HG02852 (cell line): ENCODE data around the gene COCH.
A peak's percentile ranks its signal among the peaks of the same experiment; 100 is the strongest.

Experiments
- ATAC-seq: cut with Tn5 transposase; IDR thresholded peaks from one replicate; pipeline ENCODE4 v1.9.1; 2021; ENCODE audit warnings: mild to moderate bottlenecking, moderate library complexity; ENCODE audit not compliant: unreplicated experiment

COCH gene

GRCh38 chr14:30874120-30874998 lies at the start of gene COCH:
Gene COCH (plus strand): TSS chr14:30874559. CDS start chr14:30874939, 380 bp downstream.
- ATAC-seq = peak; percentile 70

- no peak for ATAC-seq
These were observed 48.3 kb upstream of the COCH start for GRCh38 chr14:30826070-30826469.

- ATAC-seq = no peak
These were observed 44.5 kb upstream of the COCH start for GRCh38 chr14:30829853-30830252.

GRCh38 chr14:30834353-30834752 lies 40.0 kb upstream of the COCH start:
- ATAC-seq = no peak

- ATAC-seq = no peak
These were observed 36.0 kb upstream of the COCH start for GRCh38 chr14:30838351-30838750.

- no peak for ATAC-seq
These were observed 34.1 kb upstream of the COCH start for GRCh38 chr14:30840086-30840779.

- no peak for ATAC-seq
These were observed 31.9 kb upstream of the COCH start for GRCh38 chr14:30842431-30842830.

- no peak for ATAC-seq
These were observed 25.7 kb upstream of the COCH start for GRCh38 chr14:30848449-30849240.

GRCh38 chr14:30849354-30849753 lies 25.0 kb upstream of the COCH start:
- ATAC-seq = peak; percentile 96

GRCh38 chr14:30849983-30850382 lies 24.4 kb upstream of the COCH start:
- ATAC-seq = no peak

- no peak for ATAC-seq
These were observed 20.4 kb upstream of the COCH start for GRCh38 chr14:30853946-30854345.

- peak; percentile 54 for ATAC-seq
These were observed 19.9 kb upstream of the COCH start for GRCh38 chr14:30854492-30854891.

- peak; percentile 79 for ATAC-seq
These were observed 18.9 kb upstream of the COCH start for GRCh38 chr14:30855345-30856037.

GRCh38 chr14:30861200-30861599 lies 13.2 kb upstream of the COCH start:
- ATAC-seq = no peak

GRCh38 chr14:30864934-30865333 lies 9.4 kb upstream of the COCH start:
- no peak for ATAC-seq

GRCh38 chr14:30868736-30869135 lies 5.6 kb upstream of the COCH start:
- no peak for ATAC-seq

GRCh38 chr14:30869551-30870155 lies 4.7 kb upstream of the COCH start:
- ATAC-seq = no peak

- ATAC-seq = no peak
These were observed 1.8 kb upstream of the COCH start for GRCh38 chr14:30872602-30873001.

GRCh38 chr14:30873308-30874119 lies 845 bp upstream of the COCH start:
- no peak for ATAC-seq
